HG03439 (cell line): Measurements from ENCODE around the gene GPC2.

Source experiments
- ATAC-seq: cut with Tn5 transposase; IDR thresholded peaks from one replicate; pipeline ENCODE4 v1.9.1; 2021; ENCODE audit warnings: mild to moderate bottlenecking, moderate library complexity; ENCODE audit not compliant: unreplicated experiment

The GPC2 gene

DNA sequence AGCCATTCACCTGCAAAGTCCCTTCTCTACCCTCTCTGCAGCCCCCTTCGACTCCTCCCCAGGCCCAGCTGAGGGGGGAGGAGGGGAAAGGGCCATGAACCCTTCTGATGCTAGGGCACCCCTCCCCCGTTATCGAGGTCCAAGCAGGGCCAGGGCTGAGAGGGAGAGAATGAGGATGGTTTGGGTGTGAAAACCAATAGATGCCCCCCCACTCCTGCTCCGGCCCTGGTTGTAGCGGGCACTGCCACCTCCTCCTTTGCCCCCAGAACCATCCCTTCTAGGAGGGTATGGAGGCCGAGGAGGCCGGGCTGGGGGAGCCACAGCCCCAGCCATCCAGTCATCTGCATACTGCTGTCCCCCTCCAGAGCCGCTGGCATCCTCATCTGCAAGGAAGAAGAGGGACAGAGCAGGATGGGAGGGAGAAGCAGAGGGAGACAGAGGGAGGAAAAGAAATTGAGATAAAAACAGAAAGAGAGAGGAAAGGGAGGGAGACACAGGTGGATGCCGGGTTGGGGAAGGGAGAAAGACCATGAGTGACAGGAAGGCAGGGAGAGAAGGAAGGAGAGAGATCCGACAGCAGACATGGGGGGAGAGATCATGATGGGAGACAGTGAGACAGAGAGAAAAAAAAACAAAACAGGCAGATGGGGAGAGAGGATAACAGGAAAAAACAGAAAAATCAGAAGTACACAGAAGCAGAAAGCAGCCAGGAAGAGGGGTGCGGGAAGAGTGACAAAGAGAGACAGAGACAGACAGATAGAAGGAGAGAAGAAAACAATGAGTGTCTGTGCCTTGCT lies 6.9 kb downstream of the GPC2 start:
- ATAC-seq, result no peak

DNA sequence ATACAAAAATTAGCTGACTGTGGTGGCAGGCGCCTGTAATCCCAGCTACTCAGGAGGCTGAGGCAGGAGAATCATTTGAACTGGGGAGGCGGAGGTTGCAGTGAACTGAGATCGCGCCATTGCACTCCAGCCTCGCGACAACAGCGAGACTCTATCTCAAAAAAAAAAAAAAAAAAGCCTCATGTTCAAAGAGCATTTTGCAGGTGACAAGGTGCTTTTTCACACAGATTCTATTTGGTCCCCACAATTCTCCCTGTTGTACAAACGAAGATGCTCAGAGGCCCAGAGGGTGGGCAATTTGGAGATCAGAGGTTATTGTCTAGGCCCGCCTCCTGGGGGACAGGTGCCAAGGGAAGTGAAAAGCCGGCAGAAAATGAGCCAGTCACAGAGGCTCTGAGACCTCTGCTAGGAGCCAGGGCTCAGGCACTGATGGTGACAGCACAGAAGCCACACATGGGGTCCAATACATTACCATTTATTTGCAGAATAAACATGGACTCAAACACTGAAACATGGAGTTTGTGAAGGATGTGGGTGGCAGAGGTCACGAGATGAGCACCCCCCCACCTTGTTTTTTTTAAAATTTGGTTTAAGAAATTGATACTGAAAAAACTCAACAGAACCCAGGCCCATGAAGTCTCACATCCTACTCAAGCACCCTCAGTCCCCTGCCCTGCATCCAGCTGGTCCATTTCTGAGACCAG lies 7.9 kb downstream of the GPC2 start:
- no peak for ATAC-seq

DNA sequence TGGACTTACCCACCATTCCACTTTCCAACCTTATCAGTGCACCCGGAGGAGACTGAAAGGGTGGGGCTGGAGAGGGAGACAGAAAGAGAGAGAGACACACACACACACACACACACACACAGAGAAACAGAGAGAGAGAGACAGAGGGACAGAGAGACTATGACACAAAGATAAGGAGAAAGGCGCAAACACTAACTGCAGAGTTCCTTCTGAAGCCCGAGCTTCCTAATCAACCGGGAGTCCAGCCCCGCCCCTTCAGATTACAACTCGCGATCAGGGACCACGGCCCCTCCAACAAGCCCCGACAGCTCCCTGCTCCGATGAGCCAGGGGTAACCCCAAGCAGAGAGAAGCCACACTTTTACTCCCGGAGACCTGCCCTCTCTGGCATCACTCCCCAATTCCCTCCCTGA lies 9.3 kb downstream of the GPC2 start:
- ATAC-seq, result no peak

DNA sequence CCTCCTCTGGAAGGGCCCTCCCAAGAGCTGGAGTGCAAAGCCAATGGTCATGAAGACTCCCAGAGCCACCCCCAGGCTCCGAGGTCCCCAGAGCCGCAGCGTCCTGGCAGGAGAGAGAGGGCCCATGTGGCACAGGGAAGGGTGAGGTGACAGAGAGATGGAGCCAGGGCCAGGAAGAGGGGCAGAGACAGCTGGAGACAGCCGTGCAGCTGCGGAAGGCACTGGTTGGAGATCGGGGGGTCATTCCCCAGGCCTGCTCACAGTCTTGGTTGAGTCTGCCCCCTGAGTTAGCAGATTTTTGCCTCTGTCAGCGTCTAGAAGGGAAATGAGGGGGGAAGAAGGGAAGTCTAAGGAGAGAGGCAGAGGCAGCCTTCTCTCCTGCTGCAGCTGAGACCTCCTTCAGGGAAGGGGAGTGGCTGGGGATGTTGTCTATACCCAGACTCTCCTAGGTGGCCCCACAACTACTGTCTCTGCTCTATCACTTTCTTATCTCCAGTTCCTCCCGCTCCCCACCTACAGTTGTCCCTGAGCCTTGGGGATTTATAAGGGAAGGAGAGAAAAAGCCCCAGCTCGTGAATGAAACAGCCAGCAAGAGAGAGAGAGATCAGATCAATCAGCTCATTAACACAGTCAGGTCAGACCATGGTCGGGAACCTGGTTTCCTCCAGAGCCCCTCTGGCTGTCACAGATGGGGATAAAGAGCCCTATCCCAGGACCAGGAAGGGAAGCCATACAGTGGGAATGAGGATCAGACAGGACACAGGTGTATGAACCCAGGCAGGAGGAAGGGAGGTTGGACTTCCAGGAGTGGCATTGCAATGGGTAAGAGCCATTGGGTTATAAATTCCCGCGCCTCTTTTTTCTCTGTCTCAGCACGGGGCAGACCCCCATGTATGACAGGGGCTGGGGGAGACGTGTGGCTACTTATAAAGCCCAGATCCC lies 9.9 kb downstream of the GPC2 start:
- ATAC-seq, result no peak

DNA sequence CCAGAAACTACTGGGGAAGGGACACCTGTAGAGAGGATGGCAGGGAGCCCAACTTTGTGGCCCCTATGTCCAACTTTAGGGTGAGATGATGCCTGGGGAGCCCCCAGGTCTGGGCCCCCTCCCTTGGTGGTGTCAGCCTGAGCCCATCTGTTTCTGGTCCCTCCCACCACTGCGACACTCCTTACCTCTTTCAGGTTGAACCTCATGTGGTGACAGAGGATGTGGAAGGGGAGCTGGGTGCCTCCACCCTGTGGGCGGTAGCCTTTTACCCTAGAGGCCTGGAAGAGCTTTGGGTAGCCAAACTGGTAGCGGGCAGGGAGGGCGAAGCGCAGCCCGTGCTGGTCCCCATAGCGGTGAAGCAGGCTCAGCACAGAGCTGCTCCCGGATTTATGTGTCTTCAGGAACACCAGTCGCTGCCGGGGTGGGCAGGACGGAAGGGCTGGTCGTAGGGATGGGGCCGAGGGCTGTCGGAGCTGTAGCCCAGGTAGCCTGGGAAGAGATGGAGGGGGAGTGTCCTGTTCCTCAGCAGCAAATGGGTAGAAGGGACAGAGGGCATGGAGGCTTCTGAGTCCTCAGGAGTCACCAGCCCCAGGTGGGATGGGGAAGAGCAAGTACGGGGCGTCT lies 10.8 kb downstream of the GPC2 start:
- ATAC-seq, result no peak

DNA sequence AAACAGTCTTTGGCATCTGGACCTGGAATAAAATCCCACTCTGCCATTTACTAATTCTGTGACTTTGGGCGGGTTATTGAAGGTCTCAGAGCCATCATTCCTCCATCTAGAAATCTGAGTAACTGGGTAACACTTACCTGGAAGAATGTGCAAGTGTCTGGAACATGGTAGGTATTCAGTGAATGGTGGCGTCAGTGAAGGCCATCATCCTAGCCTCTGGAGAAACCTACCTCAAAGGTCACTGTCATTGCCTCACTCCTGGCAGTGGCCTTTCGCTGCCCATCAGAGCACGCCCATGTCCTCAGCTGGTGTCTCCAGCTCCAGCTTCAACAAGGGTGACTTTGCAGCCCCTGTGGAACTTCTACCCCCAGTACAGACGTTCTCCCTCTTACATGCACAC lies 13.3 kb downstream of the GPC2 start:
- no peak for ATAC-seq

DNA sequence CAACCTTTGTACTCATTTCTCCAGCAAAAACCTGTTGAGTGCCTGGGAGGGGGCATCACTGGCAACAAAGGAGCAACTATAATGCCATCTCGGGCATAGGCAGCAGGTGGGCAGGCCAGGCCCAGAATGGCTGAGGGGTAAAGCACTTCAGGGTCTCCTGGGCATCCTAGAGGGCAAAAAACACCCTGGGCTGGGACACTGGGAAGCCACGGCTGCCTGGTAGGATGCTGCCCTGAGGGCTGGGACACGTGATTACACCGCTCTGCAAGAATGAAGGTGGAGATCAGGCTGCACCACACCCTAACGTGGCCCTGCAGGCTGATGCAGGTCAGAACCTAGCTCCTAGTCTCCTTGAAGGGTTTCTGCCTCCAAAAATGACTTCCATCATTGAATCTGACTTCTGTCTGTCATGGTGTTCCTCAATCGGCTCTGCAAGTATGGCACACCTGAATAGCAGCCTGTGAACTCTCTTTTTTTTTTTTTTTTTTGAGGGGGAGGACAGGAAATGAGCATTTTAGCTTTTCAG lies 14.1 kb downstream of the GPC2 start:
- no peak for ATAC-seq

DNA sequence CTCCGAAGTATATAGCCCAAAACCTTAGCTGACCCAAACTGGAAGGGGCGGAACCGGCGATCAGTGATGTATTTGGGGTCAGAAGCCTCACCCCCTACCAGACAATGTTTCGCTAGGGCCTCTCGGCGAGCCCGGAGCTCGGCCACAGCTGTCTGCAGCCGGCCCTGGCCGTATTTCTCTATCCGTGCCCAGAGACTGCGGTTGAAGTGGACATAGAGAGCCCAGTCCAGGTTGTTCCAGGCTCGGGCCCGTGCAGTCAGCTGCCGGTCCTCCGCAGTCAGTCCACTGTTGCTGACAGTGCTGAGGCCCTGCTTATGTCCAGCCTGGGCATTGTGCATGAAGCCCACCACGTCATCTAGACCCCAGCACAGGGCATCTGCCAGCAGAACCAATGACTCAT lies 17.1 kb downstream of the GPC2 start:
- ATAC-seq, result no peak

DNA sequence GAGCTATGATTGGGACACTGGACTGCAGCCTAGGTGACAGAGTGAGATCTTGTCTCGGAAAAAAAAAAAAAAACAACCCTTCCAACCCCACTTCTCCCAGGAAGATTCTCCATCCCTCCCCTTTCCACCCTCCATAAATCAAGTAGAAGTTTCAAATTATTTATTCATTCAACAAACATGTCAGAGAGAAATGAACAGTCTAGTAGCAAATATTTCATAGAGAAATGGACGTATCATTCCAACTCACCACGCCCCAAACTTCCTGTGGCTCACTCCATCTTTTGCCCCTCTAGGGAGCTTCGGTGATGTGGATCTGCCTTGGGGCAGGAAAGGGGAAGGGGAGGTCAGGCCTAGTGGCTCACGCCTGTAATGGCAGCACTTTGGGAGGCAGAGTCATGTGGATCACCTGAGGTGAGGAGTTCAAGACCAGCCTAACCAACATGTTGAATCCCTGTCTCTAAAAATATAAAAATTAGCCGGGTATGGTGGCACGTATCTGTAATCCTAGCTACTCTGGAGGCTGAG lies 18.0 kb downstream of the GPC2 start:
- no peak for ATAC-seq

DNA sequence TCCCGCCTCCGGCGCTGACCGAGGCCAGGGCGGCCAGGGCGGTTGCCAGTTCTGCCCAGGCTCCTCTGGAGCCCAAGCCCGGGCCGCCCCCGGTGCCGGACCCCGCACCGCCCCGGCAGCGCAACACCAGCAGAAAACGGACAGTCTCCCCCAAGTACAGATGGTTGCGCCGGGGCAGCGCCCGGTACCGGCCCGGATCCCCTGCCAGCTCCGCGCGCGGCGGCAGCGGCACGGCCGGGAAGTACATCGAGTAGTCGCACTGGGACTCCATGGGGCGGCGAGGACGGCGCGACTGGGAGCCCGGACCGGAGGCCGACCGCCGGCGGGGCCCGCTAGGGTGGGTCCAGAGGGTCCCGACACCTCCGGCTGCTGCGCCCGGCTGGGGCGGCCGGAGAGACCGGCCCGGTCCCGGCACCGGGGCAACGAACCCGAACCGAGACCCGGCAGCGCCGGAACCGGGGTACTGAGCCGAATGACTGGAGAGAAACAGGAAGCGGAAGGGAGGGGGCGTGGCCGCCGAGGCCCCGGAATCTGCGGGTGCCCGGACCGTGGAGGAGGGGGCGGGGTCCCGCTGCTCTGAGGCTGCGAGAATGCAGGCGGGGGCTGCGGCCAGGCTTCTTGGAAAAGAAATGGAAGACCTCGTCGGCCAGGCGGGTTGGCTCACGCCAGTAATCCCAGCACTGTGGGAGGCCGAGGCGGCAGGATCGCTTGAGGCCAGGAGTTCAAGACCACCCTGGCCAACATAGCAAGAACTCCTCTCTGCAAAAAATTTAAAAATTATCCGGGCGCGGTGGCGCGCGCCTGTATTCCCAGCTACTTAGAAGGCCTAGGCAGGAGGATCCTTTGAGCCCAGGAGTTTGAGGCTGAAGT lies 18.7 kb downstream of the GPC2 start, which contains the start of gene TRAPPC14:
TSS of gene TRAPPC14 (minus strand) at position 495 of the 870 bp plus-strand sequence. CDS start at position 271, 224 bp downstream.
- ATAC-seq, result peak; percentile 72

DNA sequence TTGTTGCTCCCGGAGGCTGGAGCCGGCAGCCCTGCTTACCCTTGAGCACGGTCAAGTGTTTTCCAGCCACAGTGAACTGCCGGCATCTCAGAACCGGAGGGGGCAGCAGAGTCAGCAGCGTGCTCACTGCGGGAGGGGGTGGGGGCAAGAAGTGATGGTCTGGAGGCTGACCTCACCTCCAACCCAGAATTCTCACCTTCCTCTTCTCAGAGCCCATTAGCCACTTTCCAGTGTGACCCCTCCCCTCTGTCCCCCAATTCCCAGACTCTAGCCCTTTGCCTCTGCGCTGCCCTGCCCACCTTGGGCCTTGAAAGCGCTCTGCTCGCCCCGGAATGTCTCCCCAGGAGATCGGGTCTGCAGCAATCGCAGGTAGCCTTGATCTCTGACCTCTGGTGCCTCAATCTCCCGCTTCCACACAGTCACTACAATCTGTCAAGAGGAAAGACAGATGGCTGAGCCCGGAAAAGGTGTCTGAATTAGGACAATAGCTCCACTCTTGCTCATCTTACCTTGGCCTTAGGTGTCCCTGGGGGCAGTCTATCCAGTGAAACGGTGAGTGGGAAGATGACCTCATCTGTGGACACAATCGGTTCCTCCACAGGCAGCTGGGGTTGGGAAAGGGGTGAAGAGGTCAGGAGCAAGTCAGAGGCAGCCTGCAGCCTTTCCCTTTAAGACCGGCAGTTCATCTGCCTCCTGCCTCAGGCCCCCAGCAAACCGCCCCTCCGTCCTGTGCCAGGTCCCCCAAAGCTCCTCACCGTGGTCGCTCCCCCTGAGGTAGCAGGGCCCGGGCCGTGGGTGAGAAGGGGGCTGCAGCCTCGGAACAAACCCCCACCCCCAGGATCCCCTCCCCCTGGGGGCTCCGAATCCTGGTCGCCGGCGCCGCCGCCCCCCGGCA lies 19.6 kb downstream of the GPC2 start:
- ATAC-seq, result no peak

DNA sequence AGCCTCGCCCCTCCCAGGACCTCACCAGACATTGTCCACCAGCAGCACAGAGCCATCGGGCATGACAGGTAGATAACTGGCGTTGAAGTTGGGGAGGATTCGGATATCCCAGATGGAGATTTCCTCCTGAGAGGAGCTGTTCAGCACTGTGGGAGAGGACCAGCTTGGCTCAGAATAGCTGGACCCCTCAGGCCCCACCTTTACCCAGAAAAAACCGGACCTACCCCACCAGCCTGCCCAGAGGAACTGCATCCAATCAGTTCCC lies 20.2 kb downstream of the GPC2 start:
- no peak for ATAC-seq

DNA sequence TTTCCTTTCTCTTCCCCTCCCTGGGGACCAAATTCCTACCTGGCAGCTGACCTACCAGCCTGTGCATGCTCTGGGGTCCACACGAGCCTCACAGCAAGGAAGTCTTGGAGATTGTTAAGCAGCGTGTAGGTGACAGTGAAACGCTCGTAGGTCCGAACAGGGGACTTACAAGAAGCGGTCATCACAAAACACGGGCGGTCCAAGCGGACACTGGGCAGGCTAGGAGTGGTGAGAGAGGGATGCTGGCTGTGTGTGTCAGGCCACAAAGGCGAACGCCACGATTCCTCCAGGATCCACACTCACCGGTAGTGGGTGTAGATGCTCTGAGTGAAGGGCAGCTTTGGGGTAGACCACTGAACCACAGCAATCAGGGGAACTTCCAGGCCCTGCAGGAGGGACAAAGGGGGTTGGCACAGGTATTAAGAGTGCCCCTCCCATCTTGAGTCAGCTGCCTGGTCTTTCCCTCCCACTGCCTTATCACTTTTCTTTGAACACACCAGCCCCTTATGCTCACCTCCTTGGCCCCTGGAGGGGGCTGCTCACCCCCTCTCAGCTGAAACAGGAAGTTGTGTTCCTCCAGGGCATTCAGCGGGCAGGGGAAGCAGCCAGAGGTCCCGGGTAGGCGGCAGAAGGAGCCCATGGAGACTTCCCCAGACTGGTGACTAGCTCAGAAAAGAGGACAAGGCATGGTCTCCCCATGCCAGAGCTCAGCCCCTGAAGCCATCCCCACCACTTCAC lies 20.7 kb downstream of the GPC2 start:
- ATAC-seq, result no peak

DNA sequence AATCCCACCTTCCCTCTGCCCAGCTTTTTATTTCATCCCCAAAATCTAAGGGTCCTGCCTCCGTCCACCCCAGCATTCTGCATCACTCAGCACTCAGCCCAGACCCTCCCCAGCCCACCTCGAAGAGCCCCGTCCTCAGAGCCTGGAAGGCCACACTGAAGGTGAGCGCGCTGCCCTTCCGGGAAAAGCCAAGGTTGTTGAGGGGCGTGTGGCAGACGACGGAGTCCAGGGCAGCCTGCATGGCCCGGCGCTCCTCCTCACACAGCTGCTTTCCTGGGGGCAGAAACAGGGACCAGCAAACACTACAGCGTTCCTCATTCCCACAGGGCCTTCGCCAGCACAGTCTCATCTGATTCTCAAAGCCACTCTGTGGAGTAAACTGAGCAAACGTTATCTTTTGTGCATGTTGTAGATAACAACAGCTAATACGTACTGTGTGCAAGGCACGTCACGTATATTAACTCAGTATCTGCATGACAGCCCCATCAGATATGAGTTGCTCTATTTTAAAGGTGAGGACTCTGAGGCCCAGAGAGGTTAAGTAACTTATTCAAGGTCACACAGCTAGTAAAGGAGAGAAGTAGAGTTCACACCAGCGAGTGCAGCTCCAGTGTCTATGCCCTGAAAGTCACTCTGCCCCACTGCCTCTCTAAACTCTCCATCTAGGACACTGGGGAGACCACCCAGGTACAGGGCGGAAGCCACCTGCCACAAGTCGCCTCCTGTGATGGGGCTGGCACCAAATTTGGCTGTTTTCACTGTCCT lies 21.4 kb downstream of the GPC2 start:
- no peak for ATAC-seq

DNA sequence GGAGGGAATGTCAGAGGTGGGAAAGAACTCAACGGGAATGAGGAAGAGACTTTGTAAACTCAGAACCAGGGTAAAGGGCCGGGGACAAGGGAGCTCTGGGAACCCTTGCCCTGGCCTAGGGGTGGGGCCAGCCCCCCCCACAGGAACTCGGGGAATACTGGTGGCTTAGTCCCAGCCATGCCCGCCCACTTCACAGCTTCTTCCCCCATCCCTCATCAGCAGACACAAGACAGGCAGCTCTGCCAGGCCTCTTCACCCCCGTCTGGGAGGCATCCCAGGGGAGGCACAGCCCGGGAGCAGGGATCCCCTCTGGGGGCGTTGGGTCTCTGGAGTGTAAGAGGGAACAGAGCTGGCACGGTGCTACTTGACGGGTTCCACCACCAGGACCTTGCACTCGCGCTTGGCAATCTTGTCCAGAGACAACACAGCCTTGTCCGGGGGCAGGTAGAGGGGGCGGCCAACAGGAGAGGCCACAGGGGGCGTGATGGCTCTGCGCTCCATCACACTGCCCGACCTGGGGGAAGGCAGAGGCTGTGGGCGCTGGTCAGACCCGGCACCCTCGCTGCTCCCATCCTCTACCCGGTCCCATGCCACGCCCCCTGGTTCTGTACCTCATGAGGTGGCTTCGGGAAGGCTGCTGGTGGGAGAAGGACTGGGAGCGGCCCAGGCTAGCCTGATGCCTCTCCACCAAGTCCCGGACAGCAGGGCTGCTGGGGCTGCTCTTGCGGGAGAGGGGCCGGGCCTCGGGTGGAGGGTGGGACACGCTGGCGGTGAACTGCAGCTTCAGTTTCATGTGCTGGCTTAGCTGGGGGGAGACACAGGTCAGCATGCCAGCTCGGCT lies 22.3 kb downstream of the GPC2 start:
- ATAC-seq, result no peak
